Gastrocnemius medialis (tissue), 4 donors: Measurements from ENCODE around the gene CNTN4. TPM values are rescaled to one million over a fixed set of nuclear protein-coding genes. Genes with fewer than 3 reads are reported as not detected.

Source experiments
- ATAC-seq, 2 donors: fragments of 150-250 bp; one replicate each; pipeline ENCODE4 v1.9.1; 2016
- DNase-seq, 2 donors: peaks; one replicate each; pipeline ENCODE4 v3.0.0-alpha.2; 2019
- H3K27ac ChIP-seq, 4 donors: fragments of 200-600 bp; sonication (generic); 1 replicate in 1 of 4; 2 replicates in 3 of 4; pipeline ENCODE4 v1.5.1; 2016 to 2018; ENCODE audit warnings: mild to moderate bottlenecking in 2 of 4, moderate library complexity in 1 of 4
- H3K27me3 ChIP-seq, 3 donors: fragments of 200-600 bp; sonication (generic) in 2 of 3; 1 replicate in 1 of 3; 2 replicates in 2 of 3; pipeline versions ENCODE4 v1.5.1 to v1.6.0; 2016 to 2019; ENCODE audit warnings: mild to moderate bottlenecking in 1 of 3, moderate library complexity in 1 of 3
- H3K36me3 ChIP-seq, 2 donors: fragments of 200-600 bp; sonication (generic) in 1 of 2; one replicate each; pipeline ENCODE4 v1.5.1; 2017 to 2018
- H3K4me1 ChIP-seq, 2 donors: fragments of 200-600 bp; sonication (generic) in 1 of 2; one replicate each; pipeline ENCODE4 v1.5.1; 2016 to 2017; ENCODE audit warnings: mild to moderate bottlenecking in 2 of 2
- H3K4me3 ChIP-seq, 4 donors: fragments of 200-600 bp; sonication (generic) in 3 of 4; 1 replicate in 1 of 4; 2 replicates in 3 of 4; pipeline ENCODE4 v1.5.1; 2016 to 2019; ENCODE audit warnings: mild to moderate bottlenecking in 2 of 4
- H3K9me3 ChIP-seq, 3 donors: fragments of 200-600 bp; sonication (generic) in 2 of 3; 1 replicate in 1 of 3; 2 replicates in 2 of 3; pipeline ENCODE4 v1.5.1; 2016 to 2019
- CTCF ChIP-seq, 5 experiments: fragments of 450-650 bp in 3 of 5; fragments of 200-600 bp in 2 of 5; sonication (generic) in 2 of 5; IDR thresholded peaks in 4 of 5; conservative IDR thresholded peaks in 1 of 5; 1 replicate in 4 of 5; 2 replicates in 1 of 5; pipeline ENCODE4 v1.5.1; 2016 to 2019; ENCODE audit warnings: antibody characterized with exemption in 5 of 5, mild to moderate bottlenecking in 3 of 5, moderate library complexity in 3 of 5
- POLR2A ChIP-seq, 2 donors: fragments of 450-650 bp; IDR thresholded peaks; one replicate each; pipeline ENCODE4 v1.6.1; 2017; ENCODE audit warnings: antibody characterized with exemption in 2 of 2, mild to moderate bottlenecking in 2 of 2, moderate library complexity in 2 of 2
- in situ Hi-C, 4 donors: fragments of 200-750 bp; cut with MboI; loops; one replicate each; pipeline versions ENCODE4 v1.15.0 to v1.8.0; 2017; ENCODE audit warnings: low sequenced_read_pairs in 4 of 4
- intact Hi-C: fragments of 100-400 bp; cut with DNase I; formaldehyde crosslinking; loops from one replicate; pipeline ENCODE4 v1.15.1; 2023; ENCODE audit warnings: low total_unique reads
- total RNA-seq, 4 donors: library from RNA; depleted of rRNA; stranded (reverse); fragments of >200 nt; gene quantifications; one replicate each; pipeline versions ENCODE4 v1.1.0 to v1.2.3, GENCODE V29; 2016

The CNTN4 gene
- total RNA-seq, 4 donors from 2014 or later = 0.51 to 1.9 (median 1.4) TPM

- Histone ChIP-seq H3K27me3 (no peaks in the 10 kb centered on the region), H3K9me3 (no peaks in the 10 kb centered on the region), H3K27ac (no peak overlapping the region), H3K4me1 (no peaks in the 10 kb centered on the region), H3K36me3 (no peaks in the 10 kb centered on the region), H3K4me3 (no peak overlapping the region)
- no peak for TF ChIP-seq CTCF (IDR thresholded peaks at IDR 0.05 in 4 of 5, conservative IDR thresholded peaks at IDR 0.05 in 1 of 5)
- TF ChIP-seq POLR2A (IDR thresholded peaks at IDR 0.05) = no peak
- ATAC-seq = no peak
- intact Hi-C loops (no loop called here), in situ Hi-C loops (no loop called here)
- DNase-seq = no peak
Observed at GRCh38 chr3:2623436-2623835, 524.8 kb downstream of the CNTN4 start.

- H3K4me3 ChIP-seq = no peak overlapping the region
- no peak overlapping the region for H3K27ac ChIP-seq
- intact Hi-C loops (no loop called here), in situ Hi-C loops (no loop called here)
- no peaks in the 10 kb centered on the region for H3K4me1 ChIP-seq
- TF ChIP-seq CTCF (IDR thresholded peaks at IDR 0.05 in 4 of 5, conservative IDR thresholded peaks at IDR 0.05 in 1 of 5) (no peak), POLR2A (IDR thresholded peaks at IDR 0.05) (no peak)
- no peaks in the 10 kb centered on the region for H3K9me3 ChIP-seq
- no peaks in the 10 kb centered on the region for H3K36me3 ChIP-seq
- H3K27me3 ChIP-seq = no peaks in the 10 kb centered on the region
- DNase-seq (no peak), ATAC-seq (no peak)
Observed at GRCh38 chr3:2628117-2628516, 529.5 kb downstream of the CNTN4 start.

GRCh38 chr3:2635511-2635910 is 536.8 kb downstream of the CNTN4 start:
- no peak for TF ChIP-seq CTCF (IDR thresholded peaks at IDR 0.05 in 4 of 5, conservative IDR thresholded peaks at IDR 0.05 in 1 of 5)
- Histone ChIP-seq H3K27me3 (no peaks in the 10 kb centered on the region), H3K9me3 (no peaks in the 10 kb centered on the region), H3K4me1 (no peaks in the 10 kb centered on the region), H3K27ac (no peak overlapping the region), H3K36me3 (no peaks in the 10 kb centered on the region), H3K4me3 (no peak overlapping the region)
- ATAC-seq (no peak), DNase-seq (no peak)
- in situ Hi-C loops (no loop called here), intact Hi-C loops (no loop called here)

- H3K4me3 ChIP-seq = no peak overlapping the region
- H3K9me3 ChIP-seq = no peaks in the 10 kb centered on the region
- TF ChIP-seq CTCF (IDR thresholded peaks at IDR 0.05 in 4 of 5, conservative IDR thresholded peaks at IDR 0.05 in 1 of 5) (no peak), POLR2A (IDR thresholded peaks at IDR 0.05) (no peak)
- intact Hi-C loops = no loop called here
- no peak overlapping the region for H3K27ac ChIP-seq
- in situ Hi-C loops = no loop called here
- no peak for ATAC-seq
- no peak for DNase-seq
- H3K36me3 ChIP-seq = no peaks in the 10 kb centered on the region
- no peaks in the 10 kb centered on the region for H3K4me1 ChIP-seq
- H3K27me3 ChIP-seq = no peaks in the 10 kb centered on the region
Observed at GRCh38 chr3:2643606-2644005, 544.9 kb downstream of the CNTN4 start.

- DNase-seq = no peak
- in situ Hi-C loops = no loop called here
- no peaks in the 10 kb centered on the region for H3K4me1 ChIP-seq
- H3K36me3 ChIP-seq = no peaks in the 10 kb centered on the region
- H3K4me3 ChIP-seq = no peak overlapping the region
- no peaks in the 10 kb centered on the region for H3K9me3 ChIP-seq
- intact Hi-C loops = no loop called here
- no peak overlapping the region for H3K27ac ChIP-seq
- ATAC-seq = no peak
- no peak for TF ChIP-seq CTCF (IDR thresholded peaks at IDR 0.05 in 4 of 5, conservative IDR thresholded peaks at IDR 0.05 in 1 of 5)
- TF ChIP-seq POLR2A (IDR thresholded peaks at IDR 0.05) = no peak
- no peaks in the 10 kb centered on the region for H3K27me3 ChIP-seq
Observed at GRCh38 chr3:2645001-2645400, 546.3 kb downstream of the CNTN4 start.
